ENCODE data around the gene ABRAXAS1. TPM values are rescaled to one million over a fixed set of nuclear protein-coding genes. Genes with fewer than 3 reads are reported as not detected.

The ABRAXAS1 gene
- total RNA-seq, 6 experiments from 2014 or later: 6.3 to 9.9 (median 8.4) TPM

- H3K27me3 Mint-ChIP-seq (ENCODE audit: insufficient read depth): peaks cover 3% of the 10 kb centered on the region; the same call in 1 of the 2 replicates
- peak overlapping the region; percentile 100 for H3K27ac Mint-ChIP-seq
- peaks cover 17% of the 10 kb centered on the region for H3K4me1 Mint-ChIP-seq (ENCODE audit: low read depth)
- TF ChIP-seq CTCF (IDR thresholded peaks at IDR 0.05): no peak
- peaks cover 42% of the 10 kb centered on the region for H3K36me3 Mint-ChIP-seq (ENCODE audit: low read depth)
- peak overlapping the region; percentile 99 for H3K4me3 Mint-ChIP-seq
- no peak for DNase-seq
- H3K9me3 Mint-ChIP-seq: no peaks in the 10 kb centered on the region
Observed at GRCh38 chr4:83456184-83456501, 28.8 kb downstream of the ABRAXAS1 start.

GRCh38 chr4:83455281-83456183, 29.4 kb downstream of the ABRAXAS1 start, which contains the start of the genes HELQ and MRPS18C:
TSS of gene HELQ (minus strand) at chr4:83455823. CDS start at chr4:83455693, 130 bp downstream.
TSS of gene MRPS18C (plus strand) at chr4:83456058. CDS start at chr4:83456078, 20 bp downstream.
- H3K27me3 Mint-ChIP-seq (ENCODE audit: insufficient read depth): peaks cover 3% of the 10 kb centered on the region; the same call in 1 of the 2 replicates

GRCh38 chr4:83454686-83455085, 30.2 kb downstream of the ABRAXAS1 start:
- DNase-seq: no peak
- Mint-ChIP-seq H3K27ac (peak overlapping the region; percentile 100), H3K27me3 (ENCODE audit: insufficient read depth) (peaks cover 3% of the 10 kb centered on the region; the same call in 1 of the 2 replicates), H3K9me3 (no peaks in the 10 kb centered on the region), H3K36me3 (ENCODE audit: low read depth) (peaks cover 42% of the 10 kb centered on the region), H3K4me1 (ENCODE audit: low read depth) (peaks cover 17% of the 10 kb centered on the region), H3K4me3 (peak overlapping the region; percentile 99)
- TF ChIP-seq CTCF (IDR thresholded peaks at IDR 0.05): no peak

More at GRCh38 chr4:83455281-83456183, 29.4 kb downstream of the ABRAXAS1 start, which contains the start of the genes HELQ and MRPS18C:
- peaks cover 42% of the 10 kb centered on the region for H3K36me3 Mint-ChIP-seq (ENCODE audit: low read depth)
- TF ChIP-seq CTCF (IDR thresholded peaks at IDR 0.05): peak; percentile 53
- H3K4me3 Mint-ChIP-seq: peak within 1 kb of the TSS; percentile 99
- DNase-seq: peak; percentile 98
- peaks cover 17% of the 10 kb centered on the region for H3K4me1 Mint-ChIP-seq (ENCODE audit: low read depth)
- peak within 1 kb of the TSS; percentile 100 for H3K27ac Mint-ChIP-seq
- no peaks in the 10 kb centered on the region for H3K9me3 Mint-ChIP-seq

- Mint-ChIP-seq H3K27ac (no peak overlapping the region), H3K27me3 (ENCODE audit: insufficient read depth) (peaks cover 1% of the 10 kb centered on the region; the same call in 1 of the 2 replicates), H3K4me3 (no peak overlapping the region), H3K36me3 (ENCODE audit: low read depth) (peaks cover 23% of the 10 kb centered on the region), H3K4me1 (ENCODE audit: low read depth) (no peaks in the 10 kb centered on the region; the same call in 1 of the 2 replicates), H3K9me3 (no peaks in the 10 kb centered on the region)
- no peak for DNase-seq
- no peak for TF ChIP-seq CTCF (IDR thresholded peaks at IDR 0.05)
Observed at GRCh38 chr4:83449009-83449408, 35.9 kb downstream of the ABRAXAS1 start.

- no peak overlapping the region for H3K27ac Mint-ChIP-seq
- no peak for DNase-seq
Observed at GRCh38 chr4:83440899-83441298, 44.0 kb downstream of the ABRAXAS1 start.

More at GRCh38 chr4:83440899-83441298, 44.0 kb downstream of the ABRAXAS1 start:
- H3K36me3 Mint-ChIP-seq (ENCODE audit: low read depth): no peaks in the 10 kb centered on the region
- no peaks in the 10 kb centered on the region; the same call in 1 of the 2 replicates for H3K27me3 Mint-ChIP-seq (ENCODE audit: insufficient read depth)
- no peak for TF ChIP-seq CTCF (IDR thresholded peaks at IDR 0.05)
- no peak overlapping the region for H3K4me3 Mint-ChIP-seq
- H3K4me1 Mint-ChIP-seq (ENCODE audit: low read depth): 0 out of 2 replicates have a peak, but pooled peaks cover 4% of the 10 kb centered on the region
- no peaks in the 10 kb centered on the region for H3K9me3 Mint-ChIP-seq

Data from HFFc6 (cell line).